T follicular helper cell (primary cell): ENCODE measurements around the gene PVALEF.

Experiments
- DNase-seq: peaks from one replicate; pipeline ENCODE4 v3.0.0-alpha.2; 2020; ENCODE audit warnings: low read depth

PVALEF gene

GRCh38 chr17:81197409-81197795 is 32.1 kb downstream of the PVALEF start:
- DNase-seq, result no peak

GRCh38 chr17:81197831-81198490 is 32.7 kb downstream of the PVALEF start:
- no peak for DNase-seq

GRCh38 chr17:81198826-81199481 is 33.6 kb downstream of the PVALEF start:
- DNase-seq, result no peak

GRCh38 chr17:81199482-81199830 is 34.1 kb downstream of the PVALEF start:
- DNase-seq, result no peak

GRCh38 chr17:81200201-81200600 is 34.9 kb downstream of the PVALEF start:
- no peak for DNase-seq

- DNase-seq, result no peak
Observed at GRCh38 chr17:81200695-81201580, 35.6 kb downstream of the PVALEF start.

- no peak for DNase-seq
Observed at GRCh38 chr17:81202318-81202717, 37.0 kb downstream of the PVALEF start.

- no peak for DNase-seq
Observed at GRCh38 chr17:81203136-81203535, 37.8 kb downstream of the PVALEF start.

- no peak for DNase-seq
Observed at GRCh38 chr17:81204578-81204977, 39.3 kb downstream of the PVALEF start.

GRCh38 chr17:81206166-81206565 is 40.9 kb downstream of the PVALEF start:
- no peak for DNase-seq

GRCh38 chr17:81206657-81207056 is 41.4 kb downstream of the PVALEF start:
- DNase-seq, result no peak

GRCh38 chr17:81207610-81208581 is 42.6 kb downstream of the PVALEF start:
- no peak for DNase-seq

- DNase-seq, result no peak
Observed at GRCh38 chr17:81208651-81209050, 43.3 kb downstream of the PVALEF start.

GRCh38 chr17:81209141-81209540 is 43.8 kb downstream of the PVALEF start:
- no peak for DNase-seq

- DNase-seq, result no peak
Observed at GRCh38 chr17:81210466-81210865, 45.2 kb downstream of the PVALEF start.

- no peak for DNase-seq
Observed at GRCh38 chr17:81210868-81211267, 45.6 kb downstream of the PVALEF start.

GRCh38 chr17:81212365-81212764 is 47.1 kb downstream of the PVALEF start:
- DNase-seq, result no peak

GRCh38 chr17:81213978-81214377 is 48.7 kb downstream of the PVALEF start:
- DNase-seq, result no peak

- DNase-seq, result no peak
Observed at GRCh38 chr17:81217491-81217890, 52.2 kb downstream of the PVALEF start.

GRCh38 chr17:81218459-81218858 is 53.2 kb downstream of the PVALEF start:
- DNase-seq, result no peak

- DNase-seq, result no peak
Observed at GRCh38 chr17:81218991-81219390, 53.7 kb downstream of the PVALEF start.
